ENCODE measurements around the gene HOXD8.

HOXD8 gene

DNA sequence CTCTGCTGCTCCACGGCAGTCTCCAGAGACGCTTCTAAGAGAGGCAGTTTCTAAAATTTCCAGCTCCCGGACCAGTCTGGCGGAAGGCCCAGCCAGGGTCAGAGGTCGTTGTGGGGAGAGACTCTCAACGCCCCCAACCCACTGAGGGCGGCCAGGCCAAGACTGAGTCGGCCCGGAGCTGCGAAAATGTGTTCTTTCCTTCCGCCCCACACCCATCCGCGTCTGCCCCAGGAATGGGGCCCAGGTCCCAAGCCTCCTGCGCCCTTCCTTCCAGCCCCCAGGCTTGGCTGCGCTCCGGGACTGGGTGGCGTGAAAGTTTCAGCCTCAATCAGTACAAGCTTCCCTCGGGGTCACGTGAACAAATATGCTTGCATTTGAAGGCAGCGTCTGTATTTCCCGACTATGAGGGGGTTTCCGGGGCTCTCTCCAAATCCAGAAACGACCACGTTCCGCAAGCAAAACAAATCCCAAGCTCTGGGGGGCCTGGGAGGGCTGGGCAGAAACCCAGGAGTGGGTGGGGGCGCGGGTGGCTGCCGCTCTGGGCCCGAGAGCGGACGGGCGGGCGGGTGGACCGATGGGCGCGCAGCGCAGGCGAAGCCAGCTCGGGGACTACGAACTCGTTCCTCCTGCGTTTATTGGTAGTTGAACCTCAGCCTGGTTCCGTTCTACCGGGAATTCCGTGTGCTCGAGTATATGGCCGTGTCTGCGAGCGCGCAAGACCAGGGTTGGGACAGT lies 30.9 kb downstream of the HOXD8 start:
- Histone ChIP-seq H3K4me3 (ENCODE audit: extremely low read depth, insufficient read depth, low read length, poor library complexity, severe bottlenecking) (no peak overlapping the region), H3K9me3 (ENCODE audit: control insufficient read depth, low read length) (no peaks in the 10 kb centered on the region), H3K27ac (ENCODE audit: low read depth, low read length, severe bottlenecking) (no peak overlapping the region), H3K36me3 (ENCODE audit: control insufficient read depth, insufficient read depth, low read length) (no peaks in the 10 kb centered on the region), H3K4me1 (ENCODE audit: control insufficient read depth, insufficient read depth, low read length, poor library complexity, severe bottlenecking) (no peaks in the 10 kb centered on the region)
- WGBS, 2 experiments (ENCODE audit: insufficient coverage in 2 of 2): 1 to 3% methylated on average over 41 to 43 of the region's 50 CpGs

DNA sequence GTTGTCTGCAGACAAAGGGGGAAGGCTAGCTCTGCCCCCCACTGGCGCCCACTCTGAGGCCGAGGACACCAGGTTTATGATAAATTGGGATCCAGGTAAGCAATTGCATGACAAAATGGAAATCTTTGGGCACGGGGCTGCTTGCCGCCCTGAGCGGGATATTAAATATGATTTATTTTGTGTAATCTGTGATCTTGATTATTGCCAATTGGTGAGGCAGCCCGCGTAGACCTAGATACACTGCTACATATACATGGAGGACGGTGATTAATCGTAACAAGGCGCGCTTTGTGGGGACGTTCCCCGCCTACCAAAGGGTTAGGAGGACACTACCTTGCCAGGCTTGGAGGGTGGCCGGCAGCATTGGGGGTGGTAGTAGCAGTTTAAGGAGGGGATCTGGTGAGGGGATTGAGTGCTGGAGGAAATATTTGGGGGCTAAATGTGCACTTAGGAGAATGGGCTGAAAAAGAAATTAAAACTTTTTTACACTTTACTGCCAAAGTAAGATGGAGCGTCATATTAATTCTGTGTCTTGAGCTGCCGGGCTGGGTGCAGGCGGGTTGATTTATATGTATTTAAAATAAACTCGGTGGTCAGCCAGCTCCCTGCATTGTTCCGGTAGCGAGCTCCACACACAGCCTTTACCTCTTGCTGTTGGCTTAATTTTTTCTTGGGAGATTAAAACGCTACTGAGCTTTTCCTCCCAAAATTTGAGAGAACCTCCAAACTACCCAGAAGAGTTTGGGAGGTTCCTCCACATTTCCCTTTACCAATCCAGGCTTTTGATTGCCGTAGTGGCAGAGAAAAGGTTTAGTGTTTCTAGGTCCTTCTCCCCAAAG lies 31.7 kb downstream of the HOXD8 start:
- H3K9me3 ChIP-seq (ENCODE audit: control insufficient read depth, low read length): no peaks in the 10 kb centered on the region
- no peak overlapping the region for H3K27ac ChIP-seq (ENCODE audit: low read depth, low read length, severe bottlenecking)
- H3K4me3 ChIP-seq (ENCODE audit: extremely low read depth, insufficient read depth, low read length, poor library complexity, severe bottlenecking): no peak overlapping the region
- no peaks in the 10 kb centered on the region for H3K36me3 ChIP-seq (ENCODE audit: control insufficient read depth, insufficient read depth, low read length)
- whole genome bisulfite sequencing, 2 experiments (ENCODE audit: insufficient coverage in 2 of 2): 8 to 11% methylated on average over 9 to 19 of the region's 22 CpGs
- no peaks in the 10 kb centered on the region for H3K4me1 ChIP-seq (ENCODE audit: control insufficient read depth, insufficient read depth, low read length, poor library complexity, severe bottlenecking)

DNA sequence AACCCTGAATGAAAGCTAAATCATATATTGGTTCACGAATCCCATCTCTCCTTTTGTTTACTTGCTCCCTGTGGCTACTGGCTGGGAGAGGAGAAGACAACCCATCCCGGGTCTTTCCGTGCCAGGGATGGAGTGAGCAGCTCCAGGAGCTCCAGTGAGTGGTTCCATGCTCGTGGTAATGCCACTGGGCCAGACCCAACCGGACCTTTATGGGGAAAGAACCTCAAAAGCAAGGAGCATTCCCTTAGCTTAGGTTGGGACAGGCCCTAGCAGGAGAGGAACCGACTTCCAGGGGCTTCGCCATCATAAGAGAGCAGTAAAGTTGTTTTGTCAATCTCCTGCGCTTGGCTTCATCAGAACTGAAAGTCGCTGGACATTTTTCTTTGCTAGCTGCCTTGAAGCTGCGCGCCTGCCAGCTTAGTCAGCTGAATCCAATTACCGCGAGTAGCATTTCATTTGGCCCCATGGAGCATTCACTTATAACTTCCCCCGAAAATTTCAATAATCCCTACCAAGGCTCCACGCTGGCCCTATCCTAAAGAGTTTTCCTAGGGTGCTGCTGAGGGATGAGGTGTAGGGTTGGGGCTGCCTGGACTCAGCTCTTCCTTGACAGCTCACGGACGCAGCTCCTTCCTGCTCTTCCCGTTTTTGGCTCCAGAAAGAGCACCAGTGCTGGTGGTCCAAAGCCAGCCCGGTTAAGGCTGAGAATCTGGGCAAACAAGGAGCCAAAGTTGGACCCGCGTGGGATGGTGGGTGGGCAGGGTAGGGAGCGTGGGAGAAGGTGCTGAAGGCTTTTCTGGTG lies 32.5 kb downstream of the HOXD8 start:
- no peaks in the 10 kb centered on the region for H3K9me3 ChIP-seq (ENCODE audit: control insufficient read depth, low read length)
- 3 to 4% methylated on average over 14 to 17 of the region's 22 CpGs for WGBS, 2 experiments (ENCODE audit: insufficient coverage in 2 of 2)
- no peak overlapping the region for H3K4me3 ChIP-seq (ENCODE audit: extremely low read depth, insufficient read depth, low read length, poor library complexity, severe bottlenecking)
- H3K36me3 ChIP-seq (ENCODE audit: control insufficient read depth, insufficient read depth, low read length): no peaks in the 10 kb centered on the region
- H3K4me1 ChIP-seq (ENCODE audit: control insufficient read depth, insufficient read depth, low read length, poor library complexity, severe bottlenecking): no peaks in the 10 kb centered on the region
- no peak overlapping the region for H3K27ac ChIP-seq (ENCODE audit: low read depth, low read length, severe bottlenecking)

DNA sequence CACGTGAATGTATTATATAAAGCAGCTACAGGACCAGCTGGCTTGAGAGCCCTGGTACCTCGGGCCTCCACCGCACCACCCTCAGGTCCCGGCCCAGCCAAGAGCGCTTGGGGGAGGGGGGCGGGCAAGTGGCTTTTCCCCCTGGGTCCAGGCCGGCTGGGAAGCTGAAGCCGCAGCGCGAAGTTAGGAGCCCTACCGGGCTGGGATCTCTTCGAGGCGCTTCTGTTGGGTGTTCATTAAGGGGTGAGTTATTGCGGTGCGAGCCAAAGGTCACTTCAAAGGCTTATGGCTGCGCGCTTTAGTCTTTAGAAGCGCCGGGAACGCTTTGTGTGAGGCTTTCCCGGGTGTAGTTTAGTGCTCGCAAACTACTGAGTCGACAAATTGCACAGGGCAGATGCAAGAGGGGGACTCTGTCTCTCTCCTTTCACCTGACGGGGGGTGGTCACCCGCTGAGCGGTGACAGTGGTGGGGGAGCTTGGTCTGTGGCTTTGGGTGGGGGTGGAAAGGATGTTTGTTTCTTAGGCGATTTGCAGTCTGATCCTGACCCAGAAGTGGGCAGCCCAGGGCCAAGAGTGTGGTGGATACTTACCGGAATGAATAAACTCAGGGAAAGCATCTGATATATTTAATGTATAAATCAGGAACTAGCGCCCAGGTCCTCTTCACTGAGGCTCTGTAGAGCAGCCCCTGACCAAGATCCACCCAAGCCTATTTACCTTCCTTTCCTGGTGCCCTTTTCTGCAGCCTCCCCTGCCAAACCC lies 33.6 kb downstream of the HOXD8 start:
- H3K9me3 ChIP-seq (ENCODE audit: control insufficient read depth, low read length): no peaks in the 10 kb centered on the region
- H3K27ac ChIP-seq (ENCODE audit: low read depth, low read length, severe bottlenecking): no peak overlapping the region
- no peaks in the 10 kb centered on the region for H3K4me1 ChIP-seq (ENCODE audit: control insufficient read depth, insufficient read depth, low read length, poor library complexity, severe bottlenecking)
- no peak overlapping the region for H3K4me3 ChIP-seq (ENCODE audit: extremely low read depth, insufficient read depth, low read length, poor library complexity, severe bottlenecking)
- WGBS, 2 experiments (ENCODE audit: insufficient coverage in 2 of 2): 1% methylated on average over 13 to 22 of the region's 29 CpGs
- no peaks in the 10 kb centered on the region for H3K36me3 ChIP-seq (ENCODE audit: control insufficient read depth, insufficient read depth, low read length)

DNA sequence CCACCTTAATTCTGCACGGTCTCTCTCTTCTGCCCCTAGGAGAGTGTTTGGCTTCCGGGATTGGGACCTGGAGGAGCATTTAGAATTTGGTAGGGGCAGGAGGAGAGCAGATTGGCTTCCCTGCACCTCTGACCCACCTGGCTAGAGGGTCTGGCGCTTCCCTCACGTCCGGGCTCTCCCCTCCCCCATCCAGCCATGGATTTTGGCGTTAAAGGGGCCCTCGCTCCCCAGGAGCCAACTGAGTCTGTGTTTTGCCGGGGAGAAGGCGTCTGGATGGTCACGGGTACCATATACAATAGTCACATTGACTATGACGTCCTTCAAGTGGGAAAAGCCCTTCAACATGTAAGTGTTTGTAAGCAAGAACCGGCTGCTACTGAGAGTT lies 34.2 kb downstream of the HOXD8 start:
- Histone ChIP-seq H3K9me3 (ENCODE audit: control insufficient read depth, low read length) (no peaks in the 10 kb centered on the region), H3K4me1 (ENCODE audit: control insufficient read depth, insufficient read depth, low read length, poor library complexity, severe bottlenecking) (no peaks in the 10 kb centered on the region), H3K4me3 (ENCODE audit: extremely low read depth, insufficient read depth, low read length, poor library complexity, severe bottlenecking) (no peak overlapping the region), H3K27ac (ENCODE audit: low read depth, low read length, severe bottlenecking) (no peak overlapping the region), H3K36me3 (ENCODE audit: control insufficient read depth, insufficient read depth, low read length) (no peaks in the 10 kb centered on the region)
- 0 to 2% methylated on average over 4 to 5 of the region's 12 CpGs for WGBS, 2 experiments (ENCODE audit: insufficient coverage in 2 of 2)

DNA sequence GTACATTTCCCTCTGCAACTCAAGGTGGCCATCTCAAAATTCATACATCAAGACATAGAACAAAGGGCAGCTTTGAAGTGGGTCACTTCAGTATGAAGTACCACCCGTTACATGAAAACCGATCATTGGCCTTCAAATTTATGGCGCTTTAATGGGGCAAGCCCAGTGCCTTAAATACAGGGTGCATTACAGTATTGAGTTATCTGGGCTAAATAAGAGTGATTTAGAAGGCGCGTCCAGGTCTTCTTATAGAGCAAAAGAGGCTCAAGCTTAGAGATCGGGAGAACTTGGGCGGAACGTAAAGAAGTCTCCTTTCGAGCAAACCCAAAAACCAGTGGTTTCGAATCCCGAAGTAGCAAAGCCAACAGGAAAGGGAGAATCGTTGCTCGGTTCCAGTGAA lies 34.7 kb downstream of the HOXD8 start:
- H3K36me3 ChIP-seq (ENCODE audit: control insufficient read depth, insufficient read depth, low read length): no peaks in the 10 kb centered on the region
- no peak overlapping the region for H3K4me3 ChIP-seq (ENCODE audit: extremely low read depth, insufficient read depth, low read length, poor library complexity, severe bottlenecking)
- 8 to 9% methylated on average over 11 to 13 of the region's 13 CpGs for WGBS, 2 experiments (ENCODE audit: insufficient coverage in 2 of 2)
- H3K4me1 ChIP-seq (ENCODE audit: control insufficient read depth, insufficient read depth, low read length, poor library complexity, severe bottlenecking): no peaks in the 10 kb centered on the region
- no peak overlapping the region for H3K27ac ChIP-seq (ENCODE audit: low read depth, low read length, severe bottlenecking)
- no peaks in the 10 kb centered on the region for H3K9me3 ChIP-seq (ENCODE audit: control insufficient read depth, low read length)

DNA sequence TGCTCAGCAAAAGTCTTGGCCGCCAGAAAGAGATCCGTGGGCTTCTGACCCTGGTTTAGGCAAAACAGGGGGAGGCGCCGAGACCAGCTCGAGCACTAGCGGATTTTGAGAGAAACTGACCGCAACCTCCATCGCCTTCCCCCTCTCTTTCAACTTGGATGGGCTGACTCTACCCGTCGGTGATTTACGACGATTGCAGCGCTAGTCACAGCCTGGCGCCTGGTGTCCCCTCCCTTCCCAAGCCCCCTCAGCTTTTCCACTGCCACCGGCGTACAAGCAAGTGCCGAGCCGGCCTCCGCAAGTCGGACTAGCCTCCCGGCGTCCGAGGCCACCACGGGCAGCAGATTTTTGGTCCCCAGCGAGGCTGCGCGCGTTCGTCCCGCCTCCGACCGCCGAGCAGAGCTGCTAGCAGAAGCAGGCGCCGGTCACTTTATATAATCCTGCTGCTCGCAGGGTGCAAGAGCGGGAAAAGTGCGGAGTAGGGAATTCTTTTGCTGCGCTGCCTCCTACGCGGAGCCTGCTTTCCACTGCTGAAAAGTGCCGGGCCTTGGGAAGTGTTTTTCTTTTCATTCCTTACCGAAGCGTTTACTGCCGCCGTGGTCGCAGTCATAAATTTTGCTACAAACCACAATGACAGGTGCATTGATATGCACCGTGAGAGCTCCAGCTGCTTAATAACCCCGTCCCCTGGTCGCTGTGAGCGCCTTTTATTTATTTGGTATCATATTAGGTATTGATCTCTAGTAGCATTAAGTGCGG lies 35.3 kb downstream of the HOXD8 start:
- peak overlapping the region; percentile 16 for H3K27ac ChIP-seq (ENCODE audit: low read depth, low read length, severe bottlenecking)
- H3K9me3 ChIP-seq (ENCODE audit: control insufficient read depth, low read length): no peaks in the 10 kb centered on the region
- no peaks in the 10 kb centered on the region for H3K36me3 ChIP-seq (ENCODE audit: control insufficient read depth, insufficient read depth, low read length)
- no peaks in the 10 kb centered on the region for H3K4me1 ChIP-seq (ENCODE audit: control insufficient read depth, insufficient read depth, low read length, poor library complexity, severe bottlenecking)
- WGBS, 2 experiments (ENCODE audit: insufficient coverage in 2 of 2): 1% methylated on average over 38 to 42 of the region's 52 CpGs
- no peak overlapping the region for H3K4me3 ChIP-seq (ENCODE audit: extremely low read depth, insufficient read depth, low read length, poor library complexity, severe bottlenecking)

DNA sequence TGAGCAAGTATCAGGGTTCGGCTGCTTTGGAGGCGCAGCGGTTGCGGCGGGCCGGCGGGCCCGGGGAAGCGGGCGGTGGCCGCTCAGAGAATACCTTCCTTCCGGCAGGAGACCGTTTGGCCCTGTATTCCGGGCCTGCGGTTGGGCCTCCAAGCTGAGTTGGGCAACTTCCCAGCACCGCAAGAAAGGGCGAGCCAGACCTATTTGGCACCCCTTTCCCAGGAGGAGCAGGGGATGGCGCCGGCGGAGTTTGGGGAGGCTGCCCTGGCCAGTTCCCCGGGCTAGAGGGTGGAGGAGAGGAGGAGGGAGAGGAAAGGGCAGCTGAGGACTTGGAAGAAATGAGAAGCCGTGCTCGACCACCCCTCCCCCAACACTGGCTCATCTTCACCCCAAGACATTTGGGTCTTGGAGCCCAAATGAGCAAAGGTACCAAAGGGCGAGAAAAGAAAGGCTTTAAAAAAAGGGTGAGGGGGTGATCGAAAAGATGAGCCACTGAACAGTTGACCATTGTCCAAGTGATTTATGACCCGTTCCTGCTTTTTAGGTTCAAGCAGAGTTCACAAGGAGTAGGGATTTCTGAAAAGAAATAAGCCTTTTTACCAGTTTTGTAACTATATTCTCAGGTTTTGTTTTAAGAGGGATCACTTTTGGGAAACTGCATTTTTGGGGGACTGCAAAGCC lies 36.0 kb downstream of the HOXD8 start:
- H3K9me3 ChIP-seq (ENCODE audit: control insufficient read depth, low read length): no peaks in the 10 kb centered on the region
- peak overlapping the region; percentile 16 for H3K27ac ChIP-seq (ENCODE audit: low read depth, low read length, severe bottlenecking)
- H3K4me1 ChIP-seq (ENCODE audit: control insufficient read depth, insufficient read depth, low read length, poor library complexity, severe bottlenecking): no peaks in the 10 kb centered on the region
- WGBS, 2 experiments (ENCODE audit: insufficient coverage in 2 of 2): 3 to 4% methylated on average over 13 to 20 of the region's 26 CpGs
- no peak overlapping the region for H3K4me3 ChIP-seq (ENCODE audit: extremely low read depth, insufficient read depth, low read length, poor library complexity, severe bottlenecking)
- no peaks in the 10 kb centered on the region for H3K36me3 ChIP-seq (ENCODE audit: control insufficient read depth, insufficient read depth, low read length)

DNA sequence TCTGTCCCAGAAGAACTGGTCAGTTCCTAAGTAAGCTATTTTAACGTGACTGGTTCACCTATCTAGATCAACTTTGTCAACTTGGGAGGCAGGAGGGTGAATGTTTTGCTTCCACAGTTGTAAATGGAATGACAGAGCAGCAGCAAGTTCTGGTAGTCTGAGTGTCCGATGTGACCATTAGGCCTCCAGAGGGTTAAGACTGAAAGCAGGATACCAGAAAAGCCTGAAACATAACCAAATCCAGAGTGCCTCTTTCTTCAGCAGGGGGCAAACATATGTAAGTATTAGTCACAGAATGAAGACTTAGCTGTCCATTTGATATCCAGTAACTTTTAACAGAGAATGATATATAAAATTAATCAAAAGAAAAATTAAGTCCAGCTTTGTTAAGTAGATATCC lies 36.8 kb downstream of the HOXD8 start:
- H3K4me1 ChIP-seq (ENCODE audit: control insufficient read depth, insufficient read depth, low read length, poor library complexity, severe bottlenecking): no peaks in the 10 kb centered on the region
- WGBS, 2 experiments (ENCODE audit: insufficient coverage in 2 of 2): 20% methylated on average over 1 of the region's 2 CpGs; no CpG with 5 or more reads in 1 of the 2 experiments
- H3K36me3 ChIP-seq (ENCODE audit: control insufficient read depth, insufficient read depth, low read length): no peaks in the 10 kb centered on the region
- H3K27ac ChIP-seq (ENCODE audit: low read depth, low read length, severe bottlenecking): no peak overlapping the region
- H3K4me3 ChIP-seq (ENCODE audit: extremely low read depth, insufficient read depth, low read length, poor library complexity, severe bottlenecking): no peak overlapping the region
- H3K9me3 ChIP-seq (ENCODE audit: control insufficient read depth, low read length): no peaks in the 10 kb centered on the region

Measured in mesodermal cell (in vitro differentiated cells).